Cardiac fibroblast (primary cell): ENCODE data around the gene EVA1C.
"Not testable (repeated sequence)": the region's sequence is repeated elsewhere in the genome, so short reads cannot be mapped to it uniquely, and the experiment has no call there.

ENCODE experiments used
- DNase-seq, 2 donors: peaks; one replicate each; pipeline versions ENCODE4 v3.0.0 to v3.0.0-alpha.2; 2010; ENCODE audit warnings: low read depth in 2 of 2
- H3K4me3 ChIP-seq, 2 donors: replicated peaks in 1 of 2; 1 replicate in 1 of 2; 2 replicates in 1 of 2; pipeline ENCODE4 v1.5.1; 2011; ENCODE audit warnings: low read depth in 2 of 2, low read length in 2 of 2, mild to moderate bottlenecking in 2 of 2, moderate library complexity in 1 of 2
- CTCF ChIP-seq: IDR thresholded peaks from one replicate; pipeline ENCODE4 v1.5.1; 2011; ENCODE audit warnings: low read depth, mild to moderate bottlenecking, low read length, inconsistent platforms

The EVA1C gene

GRCh38 chr21:32448803-32449594 is 36.5 kb downstream of the EVA1C start:
- H3K4me3 ChIP-seq = no peak overlapping the region
- DNase-seq = peak in 1 of 2 donors; percentile 59
- no peak for TF ChIP-seq CTCF

GRCh38 chr21:32450881-32451701 is 38.6 kb downstream of the EVA1C start:
- not testable (repeated sequence) for H3K4me3 ChIP-seq
- peak; percentile 85 to 95 for DNase-seq

GRCh38 chr21:32452191-32452590 is 39.7 kb downstream of the EVA1C start:
- DNase-seq, H3K4me3 ChIP-seq: not testable (repeated sequence)

- H3K4me3 ChIP-seq = no peak overlapping the region
- DNase-seq = no peak
- no peak for TF ChIP-seq CTCF
These were observed 40.1 kb downstream of the EVA1C start for GRCh38 chr21:32452641-32453040.

- no peak for DNase-seq
- no peak for TF ChIP-seq CTCF
- H3K4me3 ChIP-seq = no peak overlapping the region
These were observed 43.0 kb downstream of the EVA1C start for GRCh38 chr21:32455548-32455947.

- no peak overlapping the region for H3K4me3 ChIP-seq
- peak; percentile 79 for DNase-seq
- no peak for TF ChIP-seq CTCF
These were observed 44.0 kb downstream of the EVA1C start for GRCh38 chr21:32456497-32456918.

- peak; percentile 48 to 58 for DNase-seq
- TF ChIP-seq CTCF = peak; percentile 4
- no peak overlapping the region for H3K4me3 ChIP-seq
These were observed 44.9 kb downstream of the EVA1C start for GRCh38 chr21:32457360-32457840.
